SJCRH30 (cell line): ENCODE measurements around the gene STEAP3. TPM values are rescaled to one million over a fixed set of nuclear protein-coding genes. Genes with fewer than 3 reads are reported as not detected.

Experiments used
- DNase-seq, 2 experiments: peaks; one replicate each; pipeline ENCODE4 v3.0.0-alpha.2; 2015 to 2020
- H3K27ac ChIP-seq: fragments of 250-450 bp; sonication (Bioruptor Pico); 2 replicates; pipeline ENCODE4 v1.5.1; 2020; ENCODE audit warnings: mild to moderate bottlenecking, moderate library complexity
- H3K27me3 ChIP-seq: fragments of 250-450 bp; sonication (Bioruptor Pico); 2 replicates; pipeline ENCODE4 v1.5.1; 2020; ENCODE audit warnings: mild to moderate bottlenecking, moderate library complexity
- H3K36me3 ChIP-seq: fragments of 250-450 bp; sonication (Bioruptor Pico); 2 replicates; pipeline ENCODE4 v1.5.1; 2020; ENCODE audit warnings: mild to moderate bottlenecking, moderate library complexity
- H3K4me1 ChIP-seq: fragments of 250-450 bp; sonication (Bioruptor Pico); 2 replicates; pipeline ENCODE4 v1.5.1; 2020; ENCODE audit warnings: mild to moderate bottlenecking, moderate library complexity
- H3K4me3 ChIP-seq: fragments of 250-450 bp; sonication (Bioruptor Pico); 2 replicates; pipeline ENCODE4 v1.5.1; 2020; ENCODE audit warnings: mild to moderate bottlenecking, moderate library complexity
- H3K9me3 ChIP-seq: fragments of 250-450 bp; sonication (Bioruptor Pico); replicated peaks from 2 replicates; pipeline ENCODE4 v1.5.1; 2020; ENCODE audit warnings: mild to moderate bottlenecking, moderate library complexity
- total RNA-seq: library from RNA; depleted of rRNA; stranded (reverse); fragments of >200 nt; shearing (Covaris generic); gene quantifications from 2 replicates; pipeline ENCODE4 v1.2.3, GENCODE V29; 2014

Gene STEAP3
- total RNA-seq, 1 experiment from 2014 or later, result 2.6 TPM

DNA sequence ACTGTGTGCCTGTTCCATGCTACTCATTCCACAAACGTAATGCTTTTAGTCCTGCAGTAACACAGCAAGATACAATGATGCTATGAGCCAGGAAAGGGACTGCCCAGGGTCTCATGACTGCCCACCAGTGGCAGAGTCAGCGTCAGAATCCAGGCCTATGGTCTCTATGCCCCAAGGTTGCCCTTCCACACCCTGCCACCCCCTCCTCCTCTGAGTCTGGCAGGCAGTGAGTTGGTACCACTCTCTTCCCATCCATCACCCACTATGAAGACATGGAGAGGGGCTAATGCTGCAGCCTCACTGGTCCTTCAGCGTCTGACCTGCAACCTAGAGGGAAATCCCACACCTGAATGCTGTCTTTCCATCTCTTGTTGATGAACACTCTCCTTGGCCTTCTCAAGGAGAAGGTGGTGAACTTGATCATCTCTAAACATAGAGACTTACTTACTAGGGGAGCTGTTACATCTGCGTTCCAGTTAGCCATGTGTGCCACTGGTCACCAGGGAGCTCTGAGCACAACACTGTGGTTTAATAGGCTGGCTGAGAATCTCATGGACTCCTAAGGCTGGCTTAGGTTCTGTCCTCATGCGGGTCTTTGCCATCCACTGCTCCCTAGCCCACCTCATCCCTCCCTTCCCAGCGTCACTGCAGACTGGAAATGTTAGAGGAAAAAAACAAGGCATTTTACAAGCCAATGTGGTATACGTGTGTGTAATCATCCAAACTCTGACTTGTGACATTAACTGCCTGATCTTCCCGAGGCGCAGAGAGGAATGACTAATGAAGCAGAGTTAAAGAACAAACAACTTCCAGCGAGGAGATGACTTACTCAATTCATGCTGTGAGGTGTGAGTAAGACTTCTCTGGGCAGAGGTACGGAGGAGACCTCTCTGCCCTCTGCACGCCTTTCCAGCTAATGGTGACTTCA, 28.8 kb downstream of the STEAP3 start:
- Histone ChIP-seq H3K9me3 (no peaks in the 10 kb centered on the region), H3K4me1 (peaks cover 10% of the 10 kb centered on the region), H3K27ac (no peak overlapping the region), H3K36me3 (no peaks in the 10 kb centered on the region), H3K27me3 (no peaks in the 10 kb centered on the region), H3K4me3 (no peak overlapping the region)
- DNase-seq, result no peak

DNA sequence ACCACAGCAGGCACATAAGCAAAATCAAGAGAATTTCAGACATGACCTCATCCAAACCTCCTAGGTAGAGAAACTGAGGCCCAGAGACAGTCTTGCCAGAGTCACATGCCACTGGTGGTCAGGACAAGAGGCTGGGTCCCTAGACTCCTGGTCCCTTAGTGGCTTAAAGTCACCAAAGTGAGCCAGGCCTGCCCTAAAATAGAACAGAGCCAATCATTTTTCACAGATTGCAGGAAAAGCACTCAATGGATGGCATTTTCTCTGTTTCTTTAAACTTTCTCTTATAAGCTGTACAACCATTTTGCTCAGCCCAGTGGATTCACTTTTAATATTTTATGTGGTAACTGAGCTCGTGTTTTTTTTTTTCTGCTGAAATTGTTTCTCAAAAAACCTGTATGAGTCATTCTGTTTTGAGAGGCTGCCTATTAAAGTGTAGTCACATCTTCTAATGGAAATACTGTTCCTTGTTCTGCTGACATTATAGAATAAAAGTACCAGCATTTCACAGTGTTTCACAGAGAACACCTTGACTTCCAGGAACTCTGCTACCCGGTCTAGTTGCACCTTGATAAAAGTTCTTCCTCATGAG, 29.6 kb downstream of the STEAP3 start:
- H3K4me3 ChIP-seq, result no peak overlapping the region
- H3K27me3 ChIP-seq, result no peaks in the 10 kb centered on the region
- no peaks in the 10 kb centered on the region for H3K9me3 ChIP-seq
- peaks cover 10% of the 10 kb centered on the region for H3K4me1 ChIP-seq
- H3K36me3 ChIP-seq, result no peaks in the 10 kb centered on the region
- no peak for DNase-seq
- no peak overlapping the region for H3K27ac ChIP-seq

DNA sequence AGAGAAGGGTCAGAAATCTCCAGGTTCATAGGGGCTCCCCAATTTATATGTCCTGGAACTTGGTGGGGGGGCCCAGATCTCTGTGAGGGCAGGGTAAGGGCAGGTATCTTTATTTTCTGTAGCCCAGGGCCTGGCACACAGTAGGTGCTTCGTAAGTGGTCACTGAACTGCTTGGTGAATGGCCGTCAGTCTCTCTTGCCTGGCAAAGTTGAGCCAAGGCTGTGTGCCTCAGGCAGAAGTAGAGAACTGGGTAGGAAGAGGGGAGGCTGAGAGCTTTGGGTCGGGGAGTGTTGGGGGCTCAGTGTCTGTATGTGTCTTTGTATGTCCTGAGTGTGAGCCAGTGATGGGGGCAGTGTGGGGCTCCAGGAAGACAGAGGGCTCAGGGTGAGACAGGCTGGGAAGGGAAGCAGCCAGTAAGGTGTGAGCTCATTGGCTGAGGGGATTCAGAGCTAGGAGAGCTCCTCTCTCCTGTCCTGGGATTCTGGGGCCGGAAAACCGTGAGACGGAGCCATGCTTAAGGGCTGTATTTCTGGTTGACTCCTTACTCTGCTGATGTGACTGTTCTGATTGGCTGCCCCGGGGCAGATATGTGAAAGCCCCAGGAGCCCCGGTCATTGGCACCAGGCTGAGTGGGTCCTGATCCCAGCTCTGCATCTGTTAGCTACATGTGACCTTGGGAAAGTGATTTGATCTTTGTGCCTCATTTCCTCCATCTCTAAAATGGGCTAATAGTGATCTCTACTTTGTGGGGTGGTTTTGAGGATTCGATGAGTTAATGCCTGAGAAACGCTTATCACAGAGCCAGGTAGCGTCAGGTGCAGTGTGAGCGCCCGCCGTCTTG, 30.3 kb downstream of the STEAP3 start:
- Histone ChIP-seq H3K27ac (no peak overlapping the region), H3K9me3 (no peaks in the 10 kb centered on the region), H3K4me3 (no peak overlapping the region), H3K4me1 (peaks cover 10% of the 10 kb centered on the region), H3K27me3 (no peaks in the 10 kb centered on the region), H3K36me3 (no peaks in the 10 kb centered on the region)
- no peak for DNase-seq

- peaks cover 15% of the 10 kb centered on the region for H3K4me1 ChIP-seq
Observed at GRCh38 chr2:119254601-119255080, 31.0 kb downstream of the STEAP3 start.

DNA sequence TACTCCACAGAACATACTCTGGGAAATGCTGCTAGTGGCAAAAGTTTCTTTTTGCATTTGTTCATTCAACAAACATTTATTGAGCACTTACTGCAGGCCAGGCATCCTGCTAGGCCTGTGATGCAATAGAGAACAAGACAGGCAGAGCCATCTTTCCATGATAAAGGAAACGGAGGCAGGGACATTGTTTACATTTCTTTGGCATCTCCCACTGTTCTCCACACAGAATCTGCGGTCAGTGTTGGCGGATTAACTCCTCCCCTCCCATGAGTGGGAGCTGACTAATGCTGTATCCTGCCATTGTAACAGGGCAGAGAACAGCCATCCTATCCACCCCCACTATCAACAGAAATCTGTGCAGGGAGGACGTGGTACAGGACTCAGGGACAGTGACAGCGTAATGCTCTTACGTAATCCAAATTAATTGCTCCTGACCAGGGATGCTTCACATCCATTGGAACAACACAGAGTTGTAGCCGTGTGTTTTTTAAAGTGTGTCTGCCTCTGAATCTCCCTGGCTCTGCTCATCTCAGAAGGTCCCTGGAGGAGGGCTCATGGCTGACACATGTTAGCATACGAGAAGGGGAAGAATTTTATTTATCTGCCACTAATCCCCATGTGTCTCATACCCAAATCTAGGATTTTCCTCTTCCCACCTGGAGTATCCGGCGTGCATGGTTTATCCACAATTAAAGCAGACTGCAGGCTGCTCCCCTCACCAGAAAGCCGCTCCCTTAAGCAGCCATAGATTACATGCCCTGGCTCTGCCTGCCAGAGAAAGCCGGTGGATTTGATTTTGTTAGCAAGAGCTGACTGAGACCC, 32.3 kb downstream of the STEAP3 start:
- Histone ChIP-seq H3K4me3 (peak overlapping the region; percentile 21), H3K9me3 (no peaks in the 10 kb centered on the region), H3K27ac (peak overlapping the region; percentile 16; the same call in 1 of the 2 replicates), H3K27me3 (no peaks in the 10 kb centered on the region), H3K36me3 (no peaks in the 10 kb centered on the region), H3K4me1 (peaks cover 20% of the 10 kb centered on the region)
- peak; percentile 62 to 74 for DNase-seq

More at GRCh38 chr2:119254601-119255080, 31.0 kb downstream of the STEAP3 start:
- no peaks in the 10 kb centered on the region for H3K36me3 ChIP-seq
- H3K27ac ChIP-seq, result no peak overlapping the region
- H3K4me3 ChIP-seq, result no peak overlapping the region
- DNase-seq, result no peak
- H3K9me3 ChIP-seq, result no peaks in the 10 kb centered on the region
- H3K27me3 ChIP-seq, result no peaks in the 10 kb centered on the region

- H3K9me3 ChIP-seq, result no peaks in the 10 kb centered on the region
- H3K4me1 ChIP-seq, result peaks cover 24% of the 10 kb centered on the region
- no peaks in the 10 kb centered on the region for H3K27me3 ChIP-seq
- no peaks in the 10 kb centered on the region for H3K36me3 ChIP-seq
- H3K4me3 ChIP-seq, result peak overlapping the region; percentile 21
- DNase-seq, result no peak
- peak overlapping the region; percentile 16; the same call in 1 of the 2 replicates for H3K27ac ChIP-seq
Observed at GRCh38 chr2:119256582-119256921, 32.9 kb downstream of the STEAP3 start.

- no peak overlapping the region for H3K4me3 ChIP-seq
- H3K36me3 ChIP-seq, result no peaks in the 10 kb centered on the region
- no peak for DNase-seq
- no peaks in the 10 kb centered on the region for H3K9me3 ChIP-seq
- peaks cover 26% of the 10 kb centered on the region for H3K4me1 ChIP-seq
- H3K27me3 ChIP-seq, result no peaks in the 10 kb centered on the region
- no peak overlapping the region for H3K27ac ChIP-seq
Observed at GRCh38 chr2:119257198-119257597, 33.6 kb downstream of the STEAP3 start.

DNA sequence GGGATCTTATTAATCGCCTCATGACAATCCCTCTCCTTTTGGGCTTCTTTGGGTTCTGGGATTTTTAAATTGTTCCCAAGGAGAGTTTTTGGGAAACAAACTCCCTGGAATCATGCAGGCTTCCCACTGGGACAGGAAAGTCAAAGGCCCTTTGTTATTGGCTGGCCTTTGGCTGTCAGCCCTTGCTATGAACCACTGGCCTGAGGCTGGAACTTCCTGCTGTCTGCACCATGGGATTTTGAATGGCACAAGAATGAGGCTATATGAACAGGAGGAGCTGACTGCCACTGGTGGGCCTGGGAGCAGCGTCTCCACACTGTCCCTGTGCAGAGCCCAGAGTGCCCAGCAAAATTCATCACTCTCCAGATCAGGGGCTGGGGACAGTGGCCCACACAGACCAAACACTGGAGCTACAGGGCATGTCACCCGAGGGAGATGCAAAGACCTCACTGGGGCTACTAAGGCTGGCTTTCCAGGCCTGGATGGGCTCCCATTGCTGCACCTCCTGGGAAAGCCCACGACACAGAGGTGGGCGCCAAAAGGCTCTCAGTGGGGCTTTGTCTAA, 35.7 kb downstream of the STEAP3 start:
- Histone ChIP-seq H3K27ac (no peak overlapping the region), H3K4me1 (peaks cover 26% of the 10 kb centered on the region), H3K27me3 (no peaks in the 10 kb centered on the region), H3K36me3 (no peaks in the 10 kb centered on the region), H3K4me3 (no peak overlapping the region), H3K9me3 (no peaks in the 10 kb centered on the region)
- peak in 1 of 2 experiments; percentile 38 for DNase-seq

- H3K27me3 ChIP-seq, result no peaks in the 10 kb centered on the region
- H3K4me1 ChIP-seq, result peaks cover 22% of the 10 kb centered on the region
- H3K4me3 ChIP-seq, result no peak overlapping the region
- no peaks in the 10 kb centered on the region for H3K36me3 ChIP-seq
- DNase-seq, result peak; percentile 56 to 62
- no peak overlapping the region for H3K27ac ChIP-seq
- no peaks in the 10 kb centered on the region for H3K9me3 ChIP-seq
Observed at GRCh38 chr2:119260646-119261492, 37.2 kb downstream of the STEAP3 start.

DNA sequence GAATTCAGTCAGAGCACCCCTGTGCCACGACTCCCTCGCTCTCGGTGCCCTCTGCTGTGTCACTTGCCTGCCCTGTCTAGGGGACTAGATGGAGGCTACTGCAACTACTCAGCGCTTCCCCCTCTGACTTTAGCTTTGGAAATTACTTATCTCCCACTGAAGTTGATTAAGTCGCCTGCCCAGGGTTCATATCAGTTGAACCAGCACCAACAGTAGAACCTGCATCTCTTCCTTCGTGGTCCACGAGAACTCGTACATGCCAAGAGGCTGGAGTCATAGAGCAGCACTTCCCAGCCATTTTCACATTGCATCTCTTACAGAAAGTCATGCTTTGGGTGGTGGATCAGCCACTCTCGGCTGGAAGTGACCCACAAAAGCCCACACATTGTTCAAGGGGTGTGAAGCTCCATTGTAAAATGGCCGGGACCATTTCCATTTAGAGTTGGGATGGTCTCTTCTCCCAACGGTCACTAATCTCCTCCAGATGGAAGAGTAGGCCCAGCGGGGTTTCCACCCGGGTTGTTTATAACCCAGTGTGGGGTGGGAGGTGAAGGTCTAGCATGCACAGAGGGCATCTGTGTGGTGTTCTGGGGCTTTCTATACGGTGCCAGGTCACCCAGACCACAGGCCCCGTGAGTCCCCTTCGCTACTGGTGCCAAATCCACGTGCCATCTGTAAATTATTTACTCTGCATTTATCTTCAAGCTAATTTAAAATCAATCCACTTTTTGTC, 38.0 kb downstream of the STEAP3 start:
- Histone ChIP-seq H3K4me1 (peaks cover 16% of the 10 kb centered on the region; the same call in 1 of the 2 replicates), H3K9me3 (no peaks in the 10 kb centered on the region), H3K27me3 (no peaks in the 10 kb centered on the region), H3K36me3 (no peaks in the 10 kb centered on the region), H3K4me3 (no peak overlapping the region), H3K27ac (no peak overlapping the region)
- DNase-seq, result no peak

DNA sequence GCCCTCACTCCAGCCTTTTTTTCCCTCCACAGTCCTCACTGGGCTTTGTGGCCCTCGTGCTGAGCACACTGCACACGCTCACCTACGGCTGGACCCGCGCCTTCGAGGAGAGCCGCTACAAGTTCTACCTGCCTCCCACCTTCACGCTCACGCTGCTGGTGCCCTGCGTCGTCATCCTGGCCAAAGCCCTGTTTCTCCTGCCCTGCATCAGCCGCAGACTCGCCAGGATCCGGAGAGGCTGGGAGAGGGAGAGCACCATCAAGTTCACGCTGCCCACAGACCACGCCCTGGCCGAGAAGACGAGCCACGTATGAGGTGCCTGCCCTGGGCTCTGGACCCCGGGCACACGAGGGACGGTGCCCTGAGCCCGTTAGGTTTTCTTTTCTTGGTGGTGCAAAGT, 39.4 kb downstream of the STEAP3 start:
- H3K4me3 ChIP-seq, result no peak overlapping the region
- H3K27ac ChIP-seq, result no peak overlapping the region
- H3K4me1 ChIP-seq, result peaks cover 16% of the 10 kb centered on the region; the same call in 1 of the 2 replicates
- no peak for DNase-seq
- no peaks in the 10 kb centered on the region for H3K36me3 ChIP-seq
- no peaks in the 10 kb centered on the region for H3K9me3 ChIP-seq
- no peaks in the 10 kb centered on the region for H3K27me3 ChIP-seq

GRCh38 chr2:119263656-119264055, 40.0 kb downstream of the STEAP3 start:
- no peak for DNase-seq
- no peaks in the 10 kb centered on the region for H3K36me3 ChIP-seq

More at GRCh38 chr2:119263656-119264055, 40.0 kb downstream of the STEAP3 start:
- H3K4me3 ChIP-seq, result no peak overlapping the region
- no peaks in the 10 kb centered on the region for H3K27me3 ChIP-seq
- no peak overlapping the region for H3K27ac ChIP-seq
- no peaks in the 10 kb centered on the region for H3K9me3 ChIP-seq
- peaks cover 16% of the 10 kb centered on the region; the same call in 1 of the 2 replicates for H3K4me1 ChIP-seq
